ENCODE results near the gene FZD2.

Gene FZD2

DNA sequence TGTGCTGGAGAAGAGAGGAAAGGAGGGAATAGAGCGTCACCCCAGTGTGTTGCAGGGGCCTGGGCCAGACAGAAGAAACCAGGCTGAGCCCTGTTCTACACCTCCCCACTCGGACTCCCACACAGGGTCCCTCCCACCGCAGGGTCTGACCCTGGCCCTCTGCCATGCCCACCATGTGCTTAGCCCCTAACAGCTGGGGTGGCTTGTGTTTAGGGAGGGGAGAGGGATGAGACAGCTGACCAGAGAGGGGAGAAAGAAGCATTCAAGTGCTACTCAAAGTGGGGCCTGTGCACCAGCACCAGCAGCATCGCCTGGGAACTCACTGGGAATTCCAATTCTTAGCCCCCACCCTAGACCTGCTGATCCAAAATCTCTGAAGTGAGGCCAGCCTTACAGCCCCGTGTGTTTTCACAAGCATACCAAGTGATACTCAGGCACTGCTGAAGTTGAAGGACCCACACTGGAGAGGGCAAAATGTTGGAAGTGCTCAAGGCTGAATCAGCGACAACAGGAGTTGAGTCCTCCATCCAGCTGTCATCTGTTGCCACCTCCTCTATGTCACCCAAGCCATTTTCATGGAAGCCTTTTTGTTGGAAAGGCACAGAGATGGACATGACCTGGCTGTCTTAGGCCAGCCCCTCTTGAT, 47.0 kb downstream of the FZD2 start:
- Histone ChIP-seq H3K79me2 (ENCODE audit: insufficient read depth, low read length) (no peaks in the 10 kb centered on the region), H3F3A (ENCODE audit: insufficient read depth) (no peaks in the 10 kb centered on the region), H3K9me2 (replicated peaks; ENCODE audit: insufficient read depth, low read length) (no peaks in the 10 kb centered on the region), H3K27ac (ENCODE audit: low read depth, low read length) (no peak overlapping the region), H4K20me1 (ENCODE audit: low read depth, low read length) (no peaks in the 10 kb centered on the region), H3K9ac (ENCODE audit: low read length) (no peak overlapping the region), H2AFZ (ENCODE audit: low read depth, low read length, severe bottlenecking) (no peak overlapping the region), H3K4me3 (ENCODE audit: insufficient read depth, low read length, poor library complexity, severe bottlenecking) (no peak overlapping the region), H3K9me3 (ENCODE audit: insufficient read depth, low read length) (no peaks in the 10 kb centered on the region), H3K36me3 (ENCODE audit: low read length) (no peaks in the 10 kb centered on the region), H3K27me3 (ENCODE audit: low read length) (no peaks in the 10 kb centered on the region), H3K4me2 (ENCODE audit: low read depth, low read length, poor library complexity, severe bottlenecking) (no peak overlapping the region)
- TF ChIP-seq, protein P1, sequence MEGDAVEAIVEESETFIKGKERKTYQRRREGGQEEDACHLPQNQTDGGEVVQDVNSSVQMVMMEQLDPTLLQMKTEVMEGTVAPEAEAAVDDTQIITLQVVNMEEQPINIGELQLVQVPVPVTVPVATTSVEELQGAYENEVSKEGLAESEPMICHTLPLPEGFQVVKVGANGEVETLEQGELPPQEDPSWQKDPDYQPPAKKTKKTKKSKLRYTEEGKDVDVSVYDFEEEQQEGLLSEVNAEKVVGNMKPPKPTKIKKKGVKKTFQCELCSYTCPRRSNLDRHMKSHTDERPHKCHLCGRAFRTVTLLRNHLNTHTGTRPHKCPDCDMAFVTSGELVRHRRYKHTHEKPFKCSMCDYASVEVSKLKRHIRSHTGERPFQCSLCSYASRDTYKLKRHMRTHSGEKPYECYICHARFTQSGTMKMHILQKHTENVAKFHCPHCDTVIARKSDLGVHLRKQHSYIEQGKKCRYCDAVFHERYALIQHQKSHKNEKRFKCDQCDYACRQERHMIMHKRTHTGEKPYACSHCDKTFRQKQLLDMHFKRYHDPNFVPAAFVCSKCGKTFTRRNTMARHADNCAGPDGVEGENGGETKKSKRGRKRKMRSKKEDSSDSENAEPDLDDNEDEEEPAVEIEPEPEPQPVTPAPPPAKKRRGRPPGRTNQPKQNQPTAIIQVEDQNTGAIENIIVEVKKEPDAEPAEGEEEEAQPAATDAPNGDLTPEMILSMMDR (IDR thresholded peaks at IDR 0.05; ENCODE audit: insufficient read depth, low read length, poor library complexity, severe bottlenecking) = no peak
- no peak for TF ChIP-seq EZH2phosphoT487 (conservative IDR thresholded peaks at IDR 0.05; ENCODE audit: low read length)

DNA sequence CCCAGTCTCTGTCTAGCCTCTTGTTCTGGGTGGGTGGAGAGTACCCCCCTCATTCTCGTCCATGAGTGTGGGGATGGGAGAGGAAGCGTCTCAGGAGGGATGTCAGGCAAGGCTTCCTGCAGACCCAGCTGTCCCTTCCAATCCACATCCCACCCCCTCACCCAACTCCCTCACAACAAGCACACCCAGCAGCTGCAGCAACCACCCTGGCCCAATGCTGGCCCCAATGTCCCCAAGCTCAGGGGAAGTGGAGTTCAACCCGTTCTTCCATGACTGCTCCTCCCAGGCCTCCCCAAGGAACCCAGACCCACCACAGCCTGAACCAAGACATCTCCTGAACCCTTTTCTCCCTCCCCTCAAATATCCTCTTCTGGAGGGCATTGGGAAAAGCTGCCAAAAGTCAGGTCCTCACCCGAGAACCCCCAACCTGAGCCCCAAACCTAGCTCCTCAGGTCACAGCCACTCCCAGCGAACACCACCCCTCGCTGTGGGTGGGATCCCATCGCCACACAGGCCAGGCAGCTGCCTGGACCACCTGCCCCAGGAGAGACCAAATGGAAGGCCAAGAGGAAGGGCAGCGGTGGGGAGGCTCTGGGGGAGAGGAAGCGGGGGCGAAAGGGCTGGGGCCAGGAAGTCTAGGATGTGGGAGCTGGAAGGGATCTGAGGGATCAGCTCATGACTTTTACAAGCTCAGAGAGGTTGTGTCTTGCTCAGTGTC, 47.6 kb downstream of the FZD2 start:
- no peak for TF ChIP-seq EZH2phosphoT487 (conservative IDR thresholded peaks at IDR 0.05; ENCODE audit: low read length)
- TF ChIP-seq, protein P1 (IDR thresholded peaks at IDR 0.05; ENCODE audit: insufficient read depth, low read length, poor library complexity, severe bottlenecking) = no peak
- Histone ChIP-seq H3K79me2 (ENCODE audit: insufficient read depth, low read length) (no peaks in the 10 kb centered on the region), H3K9me2 (replicated peaks; ENCODE audit: insufficient read depth, low read length) (no peaks in the 10 kb centered on the region), H3K4me3 (ENCODE audit: insufficient read depth, low read length, poor library complexity, severe bottlenecking) (no peak overlapping the region), H3F3A (ENCODE audit: insufficient read depth) (no peaks in the 10 kb centered on the region), H3K9ac (ENCODE audit: low read length) (no peak overlapping the region), H3K27me3 (ENCODE audit: low read length) (no peaks in the 10 kb centered on the region), H4K20me1 (ENCODE audit: low read depth, low read length) (no peaks in the 10 kb centered on the region), H2AFZ (ENCODE audit: low read depth, low read length, severe bottlenecking) (no peak overlapping the region), H3K36me3 (ENCODE audit: low read length) (no peaks in the 10 kb centered on the region), H3K27ac (ENCODE audit: low read depth, low read length) (no peak overlapping the region), H3K9me3 (ENCODE audit: insufficient read depth, low read length) (no peaks in the 10 kb centered on the region), H3K4me2 (ENCODE audit: low read depth, low read length, poor library complexity, severe bottlenecking) (no peak overlapping the region)

GRCh38 chr17:44606658-44607057, 49.4 kb downstream of the FZD2 start:
- Histone ChIP-seq H3F3A (ENCODE audit: insufficient read depth) (no peaks in the 10 kb centered on the region), H2AFZ (ENCODE audit: low read depth, low read length, severe bottlenecking) (no peak overlapping the region), H3K9me3 (ENCODE audit: insufficient read depth, low read length) (no peaks in the 10 kb centered on the region), H3K79me2 (ENCODE audit: insufficient read depth, low read length) (no peaks in the 10 kb centered on the region), H3K36me3 (ENCODE audit: low read length) (no peaks in the 10 kb centered on the region), H3K4me2 (ENCODE audit: low read depth, low read length, poor library complexity, severe bottlenecking) (no peak overlapping the region), H3K27ac (ENCODE audit: low read depth, low read length) (no peak overlapping the region), H3K4me3 (ENCODE audit: insufficient read depth, low read length, poor library complexity, severe bottlenecking) (no peak overlapping the region), H3K9ac (ENCODE audit: low read length) (no peak overlapping the region), H3K27me3 (ENCODE audit: low read length) (no peaks in the 10 kb centered on the region), H4K20me1 (ENCODE audit: low read depth, low read length) (no peaks in the 10 kb centered on the region), H3K9me2 (replicated peaks; ENCODE audit: insufficient read depth, low read length) (no peaks in the 10 kb centered on the region)
- TF ChIP-seq, protein P1 (IDR thresholded peaks at IDR 0.05; ENCODE audit: insufficient read depth, low read length, poor library complexity, severe bottlenecking) = no peak
- TF ChIP-seq EZH2phosphoT487 (conservative IDR thresholded peaks at IDR 0.05; ENCODE audit: low read length) = no peak

All from SU-DHL-6 (cell line).